GM18519 (cell line): Measurements from ENCODE around the gene NEK11.
"Not testable (repeated sequence)": the region's sequence is repeated elsewhere in the genome, so short reads cannot be mapped to it uniquely, and the experiment has no call there.

ENCODE experiments used
- ATAC-seq: cut with Tn5 transposase; IDR thresholded peaks from one replicate; pipeline ENCODE4 v1.9.1; 2021; ENCODE audit warnings: mild to moderate bottlenecking, moderate library complexity; ENCODE audit not compliant: unreplicated experiment, low FRiP score

The NEK11 gene

GRCh38 chr3:131350506-131350905 is 323.8 kb downstream of the NEK11 start:
- no peak for ATAC-seq

GRCh38 chr3:131353016-131353877 is 326.6 kb downstream of the NEK11 start:
- no peak for ATAC-seq

- ATAC-seq = no peak
These were observed 327.3 kb downstream of the NEK11 start for GRCh38 chr3:131353986-131354385.

GRCh38 chr3:131356006-131356595 is 329.4 kb downstream of the NEK11 start:
- ATAC-seq = no peak

GRCh38 chr3:131357275-131357674 is 330.6 kb downstream of the NEK11 start:
- ATAC-seq = no peak

- ATAC-seq = no peak
These were observed 333.6 kb downstream of the NEK11 start for GRCh38 chr3:131360191-131360755.

- not testable (repeated sequence) for ATAC-seq
These were observed 334.4 kb downstream of the NEK11 start for GRCh38 chr3:131361066-131361463.

- ATAC-seq = no peak
These were observed 335.1 kb downstream of the NEK11 start for GRCh38 chr3:131361464-131362421.

- no peak for ATAC-seq
These were observed 336.6 kb downstream of the NEK11 start for GRCh38 chr3:131363275-131363674.

- ATAC-seq = no peak
These were observed 344.4 kb downstream of the NEK11 start for GRCh38 chr3:131370935-131371687.

GRCh38 chr3:131371688-131372066 is 345.0 kb downstream of the NEK11 start:
- ATAC-seq = no peak

GRCh38 chr3:131374741-131375140 is 348.1 kb downstream of the NEK11 start:
- no peak for ATAC-seq

GRCh38 chr3:131380821-131381444 is 354.3 kb downstream of the NEK11 start:
- not testable (repeated sequence) for ATAC-seq

- peak; percentile 98 for ATAC-seq
These were observed 355.0 kb downstream of the NEK11 start, which contains the start of gene NUDT16 for GRCh38 chr3:131381445-131382291. Gene NUDT16 (plus strand): TSS chr3:131381774. CDS start chr3:131381805, 31 bp downstream.

GRCh38 chr3:131386429-131387165 is 359.9 kb downstream of the NEK11 start:
- ATAC-seq = no peak

GRCh38 chr3:131387796-131388489 is 361.3 kb downstream of the NEK11 start:
- no peak for ATAC-seq

- no peak for ATAC-seq
These were observed 361.8 kb downstream of the NEK11 start for GRCh38 chr3:131388490-131388799.
